ENCODE results near the gene CRTAC1. TPM values are rescaled to one million over a fixed set of nuclear protein-coding genes. Genes with fewer than 3 reads are reported as not detected.

The CRTAC1 gene
- total RNA-seq, 1 experiment from 2014 or later = 0.46 TPM

DNA sequence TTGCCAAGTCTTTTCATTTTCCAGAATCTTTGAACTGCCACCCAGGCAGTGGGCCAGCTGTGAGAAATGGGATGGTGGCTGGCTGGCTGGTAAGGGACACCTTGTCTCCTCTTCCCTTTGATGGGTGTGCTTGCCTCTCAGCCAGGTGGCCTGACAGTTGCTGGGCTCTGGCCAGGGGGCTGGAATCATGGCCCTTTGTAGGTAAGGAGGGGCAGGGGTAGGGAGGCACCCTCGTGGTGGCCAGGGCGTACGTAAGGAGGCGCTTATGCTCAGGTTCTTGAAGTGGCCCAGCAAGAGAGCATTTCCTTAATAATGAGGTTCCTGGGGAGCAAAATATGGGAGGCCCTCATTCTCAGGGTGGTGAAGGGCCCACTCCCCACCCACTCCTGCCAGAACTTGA lies 213.8 kb downstream of the CRTAC1 start:
- no peaks in the 10 kb centered on the region for H3K27me3 ChIP-seq (ENCODE audit: insufficient read depth, low read length)
- no peaks in the 10 kb centered on the region for H3K79me1 ChIP-seq (ENCODE audit: insufficient read depth, low read depth, low read length, poor library complexity, severe bottlenecking)
- no peak overlapping the region for H3T11ph ChIP-seq (ENCODE audit: low read length)
- H3K14ac ChIP-seq (ENCODE audit: insufficient read depth, low read length) = no peak overlapping the region
- no peak overlapping the region for H4K91ac ChIP-seq (ENCODE audit: insufficient read length, low read depth, low read length)
- no peak overlapping the region for H3K56ac ChIP-seq (ENCODE audit: insufficient read length, low read depth, low read length)
- no CpG with 5 or more reads among the region's 4 CpGs for WGBS (ENCODE audit: extremely low coverage, insufficient read length, low lambda C conversion rate)
- H3K27ac ChIP-seq (ENCODE audit: insufficient read length, low read depth, low read length) = no peak overlapping the region
- H3K79me2 ChIP-seq (ENCODE audit: insufficient read depth, low read length) = no peaks in the 10 kb centered on the region
- no peak overlapping the region for H2AK5ac ChIP-seq (ENCODE audit: insufficient read length, low read length)
- H2BK20ac ChIP-seq (ENCODE audit: low read depth, low read length, poor library complexity, severe bottlenecking) = no peak overlapping the region
- no peak overlapping the region for H3K18ac ChIP-seq (ENCODE audit: insufficient read length, low read depth, low read length)
- no peak overlapping the region for H3K4me2 ChIP-seq (ENCODE audit: insufficient read depth, insufficient read length, low read length)
- H3K27ac Mint-ChIP-seq = 0 out of 7 replicates have a peak overlapping the region, but pooled peaks of 1 of the 3 experiments have one; percentile 15
- no peak overlapping the region for H2BK5ac ChIP-seq (ENCODE audit: insufficient read length, low read length)
- H2BK120ac ChIP-seq (ENCODE audit: low read depth, low read length, poor library complexity, severe bottlenecking) = no peak overlapping the region
- no peak overlapping the region for H2BK12ac ChIP-seq (ENCODE audit: insufficient read length, low read depth, low read length)
- H3K9ac ChIP-seq (ENCODE audit: extremely low read depth, insufficient read length, low read length) = no peak overlapping the region
- no peak overlapping the region for H4K8ac ChIP-seq (replicated peaks; ENCODE audit: insufficient read length, low read depth, low read length)
- H4K20me1 ChIP-seq (ENCODE audit: control insufficient read depth, insufficient read depth, insufficient read length) = no peaks in the 10 kb centered on the region
- peaks cover 2% of the 10 kb centered on the region; the same call in 1 of the 2 replicates for H3K27me3 Mint-ChIP-seq (ENCODE audit: low read depth)
- H3K4me3 Mint-ChIP-seq = no peak overlapping the region
- H2BK15ac ChIP-seq (ENCODE audit: low read depth, low read length) = no peak overlapping the region
- no peak overlapping the region for H4K5ac ChIP-seq (ENCODE audit: insufficient read length, low read depth, low read length)
- H3K23me2 ChIP-seq (ENCODE audit: insufficient read length, low read depth, low read length, poor library complexity, severe bottlenecking) = no peaks in the 10 kb centered on the region
- H3K23ac ChIP-seq (ENCODE audit: insufficient read length, low read depth, low read length) = no peak overlapping the region
- TF ChIP-seq, protein P1, sequence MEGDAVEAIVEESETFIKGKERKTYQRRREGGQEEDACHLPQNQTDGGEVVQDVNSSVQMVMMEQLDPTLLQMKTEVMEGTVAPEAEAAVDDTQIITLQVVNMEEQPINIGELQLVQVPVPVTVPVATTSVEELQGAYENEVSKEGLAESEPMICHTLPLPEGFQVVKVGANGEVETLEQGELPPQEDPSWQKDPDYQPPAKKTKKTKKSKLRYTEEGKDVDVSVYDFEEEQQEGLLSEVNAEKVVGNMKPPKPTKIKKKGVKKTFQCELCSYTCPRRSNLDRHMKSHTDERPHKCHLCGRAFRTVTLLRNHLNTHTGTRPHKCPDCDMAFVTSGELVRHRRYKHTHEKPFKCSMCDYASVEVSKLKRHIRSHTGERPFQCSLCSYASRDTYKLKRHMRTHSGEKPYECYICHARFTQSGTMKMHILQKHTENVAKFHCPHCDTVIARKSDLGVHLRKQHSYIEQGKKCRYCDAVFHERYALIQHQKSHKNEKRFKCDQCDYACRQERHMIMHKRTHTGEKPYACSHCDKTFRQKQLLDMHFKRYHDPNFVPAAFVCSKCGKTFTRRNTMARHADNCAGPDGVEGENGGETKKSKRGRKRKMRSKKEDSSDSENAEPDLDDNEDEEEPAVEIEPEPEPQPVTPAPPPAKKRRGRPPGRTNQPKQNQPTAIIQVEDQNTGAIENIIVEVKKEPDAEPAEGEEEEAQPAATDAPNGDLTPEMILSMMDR (conservative IDR thresholded peaks at IDR 0.05) = no peak
- H3K9me3 ChIP-seq (ENCODE audit: control insufficient read depth, low read depth, low read length) = no peaks in the 10 kb centered on the region
- no peaks in the 10 kb centered on the region for H3K9me3 Mint-ChIP-seq
- DNase-seq = no peak
- H3K4me1 Mint-ChIP-seq = peaks cover 3 to 19% of the 10 kb centered on the region in 2 experiments
- no peaks in the 10 kb centered on the region for H3K36me3 Mint-ChIP-seq (ENCODE audit: insufficient read depth in 1 of 3, low read depth in 3 of 3)
- no peaks in the 10 kb centered on the region for H3K4me1 ChIP-seq (ENCODE audit: insufficient read depth, low read length)
- H2AFZ ChIP-seq (ENCODE audit: low read length) = no peak overlapping the region
- H3K4ac ChIP-seq (ENCODE audit: low read depth, low read length) = no peak overlapping the region

Other genes with a start within 250 kb of the CRTAC1 start
- gene GOLGA7B, start 180.8 kb downstream of the CRTAC1 start, total RNA-seq (2021) = 0.02 and 0.04 TPM in 2 replicates
- 15.5 and 18.5 TPM in 2 replicates for gene R3HCC1L, start 104.0 kb upstream of the CRTAC1 start, total RNA-seq (2021)
- 0.13 and 0.18 TPM in 2 replicates for gene LOXL4, start 237.6 kb upstream of the CRTAC1 start, total RNA-seq (2021)

Measured in H9 (cell line).